ENCODE measurements around the gene RPL41.

DNA sequence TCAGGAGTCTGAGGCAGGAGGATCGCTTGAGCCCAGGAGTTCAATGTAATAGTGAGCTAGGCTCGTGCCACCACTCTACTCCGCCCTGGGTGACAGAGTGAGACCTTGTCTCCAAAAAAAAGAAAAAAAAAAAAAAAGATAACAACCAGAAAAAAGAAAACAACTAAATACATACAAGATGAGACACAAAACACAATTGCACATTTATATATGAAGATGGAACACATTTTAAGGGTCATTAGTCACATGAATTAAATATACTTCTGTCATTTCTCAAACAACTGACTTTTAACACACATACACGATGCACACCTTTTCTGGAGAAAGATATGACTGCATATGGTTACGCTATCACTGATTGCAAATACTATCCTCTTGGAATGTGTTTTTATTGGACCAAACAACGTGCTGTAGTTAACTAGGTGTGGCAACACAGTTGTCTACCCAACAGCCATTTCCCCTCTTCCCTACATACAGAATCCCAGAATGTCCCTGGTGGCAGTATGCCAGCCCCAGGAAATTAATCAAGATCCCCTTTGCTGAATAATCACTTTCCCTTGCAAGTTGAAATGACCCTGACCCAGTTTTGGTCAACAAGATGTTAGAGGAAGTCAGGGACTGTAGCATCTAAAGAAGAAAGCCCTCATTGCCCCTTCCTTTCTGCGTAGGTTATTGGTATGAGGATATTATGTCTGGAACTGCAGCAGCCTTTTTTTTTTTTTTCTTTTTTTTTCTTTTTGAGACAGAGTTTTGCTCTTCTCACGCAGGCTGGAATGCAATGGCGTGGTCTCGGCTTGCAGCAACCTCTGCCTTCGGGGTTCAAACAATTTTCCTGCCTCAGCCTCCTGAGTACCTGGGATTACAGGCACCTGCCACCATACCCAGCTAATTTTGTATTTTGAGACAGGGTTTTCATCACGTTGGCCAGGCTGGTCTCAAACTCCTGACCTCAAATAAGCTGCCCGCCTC is 30.3 kb downstream of the RPL41 start:
- TF ChIP-seq, protein P1, sequence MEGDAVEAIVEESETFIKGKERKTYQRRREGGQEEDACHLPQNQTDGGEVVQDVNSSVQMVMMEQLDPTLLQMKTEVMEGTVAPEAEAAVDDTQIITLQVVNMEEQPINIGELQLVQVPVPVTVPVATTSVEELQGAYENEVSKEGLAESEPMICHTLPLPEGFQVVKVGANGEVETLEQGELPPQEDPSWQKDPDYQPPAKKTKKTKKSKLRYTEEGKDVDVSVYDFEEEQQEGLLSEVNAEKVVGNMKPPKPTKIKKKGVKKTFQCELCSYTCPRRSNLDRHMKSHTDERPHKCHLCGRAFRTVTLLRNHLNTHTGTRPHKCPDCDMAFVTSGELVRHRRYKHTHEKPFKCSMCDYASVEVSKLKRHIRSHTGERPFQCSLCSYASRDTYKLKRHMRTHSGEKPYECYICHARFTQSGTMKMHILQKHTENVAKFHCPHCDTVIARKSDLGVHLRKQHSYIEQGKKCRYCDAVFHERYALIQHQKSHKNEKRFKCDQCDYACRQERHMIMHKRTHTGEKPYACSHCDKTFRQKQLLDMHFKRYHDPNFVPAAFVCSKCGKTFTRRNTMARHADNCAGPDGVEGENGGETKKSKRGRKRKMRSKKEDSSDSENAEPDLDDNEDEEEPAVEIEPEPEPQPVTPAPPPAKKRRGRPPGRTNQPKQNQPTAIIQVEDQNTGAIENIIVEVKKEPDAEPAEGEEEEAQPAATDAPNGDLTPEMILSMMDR (IDR thresholded peaks at IDR 0.05): no peak
- TF ChIP-seq ZFX (IDR thresholded peaks at IDR 0.05; ENCODE audit: borderline replicate concordance): no peak

All from 22Rv1 (cell line).